GM21381 (cell line): ENCODE data around the gene CEP41.

Experiments
- ATAC-seq: cut with Tn5 transposase; IDR thresholded peaks from one replicate; pipeline ENCODE4 v1.9.1; 2021; ENCODE audit warnings: mild to moderate bottlenecking, moderate library complexity; ENCODE audit not compliant: unreplicated experiment

CEP41 gene

DNA sequence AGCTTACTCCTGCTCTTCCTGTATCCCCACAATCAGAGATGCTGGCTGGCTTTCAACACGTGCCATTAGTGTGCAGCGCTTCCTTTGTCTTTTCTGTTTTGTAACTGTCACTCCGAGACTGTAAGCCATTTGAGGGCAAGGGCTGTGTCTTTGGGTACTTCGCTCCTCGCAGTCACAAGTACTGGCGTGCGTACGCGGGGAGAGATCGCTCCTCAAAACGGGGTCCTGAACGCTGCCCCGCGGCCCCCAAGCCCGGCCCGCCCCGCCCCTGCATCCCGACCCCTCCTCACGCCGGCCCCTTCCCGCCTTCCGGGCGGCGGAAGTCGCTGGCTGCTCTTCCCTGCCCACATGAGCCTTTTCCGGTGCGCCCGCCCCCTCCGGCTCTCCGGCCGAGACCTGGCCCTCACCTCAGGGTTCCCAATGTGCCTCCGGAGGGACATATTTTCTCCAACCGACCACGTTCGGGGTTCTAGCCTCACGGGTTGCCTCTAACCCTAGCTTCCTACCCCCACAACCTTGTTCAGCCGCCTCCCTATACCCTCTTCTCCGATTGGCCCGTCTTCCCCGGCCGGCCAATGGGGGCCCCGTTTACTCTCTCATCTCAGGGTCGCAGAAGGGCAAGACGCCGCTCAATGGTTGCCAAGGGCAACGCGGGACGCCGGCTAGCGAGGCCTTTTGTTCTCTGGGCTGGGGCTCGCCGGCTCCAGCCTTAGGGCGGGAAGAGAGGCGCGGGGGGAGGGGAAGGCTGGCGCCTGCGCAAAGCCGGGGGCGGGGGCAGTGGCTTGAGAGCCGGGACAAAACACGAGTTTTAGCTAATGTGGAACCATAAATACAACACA is at the start of gene CEP41:
Gene CEP41, minus strand, starts transcription at position 490 of the 839 bp plus-strand sequence. Its CDS starts 50 bp downstream, at position 440.
- ATAC-seq, result peak; percentile 99

GRCh38 chr7:130490311-130490791 is 49.5 kb upstream of the CEP41 start:
- ATAC-seq, result no peak

- ATAC-seq, result no peak
Measured at GRCh38 chr7:130489140-130489983, 48.5 kb upstream of the CEP41 start.

DNA sequence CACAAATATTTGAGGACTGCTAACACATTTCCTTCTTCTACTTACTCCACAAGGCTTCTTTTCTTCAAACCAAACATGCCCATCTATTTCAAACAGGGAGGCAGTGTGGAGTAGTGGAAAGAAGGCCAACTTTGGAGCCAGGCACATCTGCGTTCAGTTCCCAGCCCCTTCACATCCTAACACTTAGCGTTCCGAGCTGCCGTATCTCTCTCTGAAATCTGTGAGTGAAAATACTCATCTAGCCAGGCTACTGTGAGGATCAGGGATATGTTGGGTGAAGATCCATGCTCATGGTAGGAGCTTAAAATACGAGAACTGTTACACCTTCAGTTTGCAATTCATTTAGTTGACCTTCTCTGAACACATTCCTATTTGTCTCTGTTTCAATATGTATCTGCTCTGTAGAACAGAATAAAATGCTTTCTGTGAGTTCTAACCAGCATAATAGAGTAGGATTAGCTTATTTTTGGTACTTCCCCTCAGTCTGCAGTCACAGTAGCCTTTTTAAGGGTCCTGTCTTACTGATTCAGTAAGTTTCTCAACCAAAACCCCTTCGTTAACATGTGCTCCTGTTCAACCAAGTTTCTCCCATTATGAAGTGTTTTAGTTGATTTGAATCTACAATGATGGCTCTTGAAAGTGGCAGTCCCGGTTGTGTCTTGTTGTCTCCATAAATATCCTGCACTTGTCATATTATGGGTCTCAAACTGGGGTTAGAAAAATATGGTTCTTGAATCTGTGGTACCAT is 47.8 kb upstream of the CEP41 start:
- ATAC-seq, result no peak

- ATAC-seq, result no peak
Measured at GRCh38 chr7:130486954-130487436, 46.2 kb upstream of the CEP41 start.

DNA sequence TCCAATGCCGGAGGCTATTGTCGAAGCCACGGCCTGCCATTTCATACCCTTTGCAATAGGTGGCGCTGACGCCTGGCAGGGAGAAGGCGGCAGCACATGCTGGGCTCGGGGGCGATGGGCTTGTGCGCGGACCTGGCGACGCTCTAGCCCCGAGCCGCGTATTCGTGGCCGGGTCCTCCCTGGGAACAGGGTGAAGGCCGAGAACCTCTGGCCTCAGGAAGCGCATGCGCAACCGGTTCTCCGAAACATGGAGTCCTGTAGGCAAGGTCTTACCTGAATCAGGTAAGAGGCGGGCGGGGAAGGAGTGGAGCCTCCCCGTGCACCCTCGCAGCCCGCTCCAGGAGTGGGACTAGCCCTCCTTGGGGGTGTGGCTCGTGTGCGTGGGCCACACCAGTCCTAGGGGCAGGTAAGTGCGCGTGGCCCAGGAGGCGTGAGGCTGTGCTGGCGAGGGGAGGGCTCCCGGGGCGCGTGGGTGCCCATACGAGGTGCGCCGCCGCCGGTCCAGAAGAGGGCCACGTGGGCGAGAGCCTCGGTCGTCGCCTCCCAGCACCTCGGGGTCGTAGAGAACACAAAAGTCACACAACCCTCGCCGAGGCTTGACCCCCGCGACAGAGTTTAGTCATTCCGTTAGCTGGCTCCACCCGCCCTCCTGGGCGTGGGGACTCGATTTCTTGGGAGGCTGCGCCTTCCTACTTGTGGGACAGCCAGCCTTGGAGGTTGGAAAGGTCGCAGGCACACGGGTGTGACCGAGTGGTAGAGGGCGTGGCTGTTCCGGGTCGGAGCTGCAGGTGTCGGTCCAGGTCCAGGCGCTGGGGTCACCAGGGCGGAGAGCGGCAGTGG is 45.5 kb upstream of the CEP41 start:
- ATAC-seq, result no peak

GRCh38 chr7:130485734-130486113 is 44.9 kb upstream of the CEP41 start:
- ATAC-seq, result no peak

DNA sequence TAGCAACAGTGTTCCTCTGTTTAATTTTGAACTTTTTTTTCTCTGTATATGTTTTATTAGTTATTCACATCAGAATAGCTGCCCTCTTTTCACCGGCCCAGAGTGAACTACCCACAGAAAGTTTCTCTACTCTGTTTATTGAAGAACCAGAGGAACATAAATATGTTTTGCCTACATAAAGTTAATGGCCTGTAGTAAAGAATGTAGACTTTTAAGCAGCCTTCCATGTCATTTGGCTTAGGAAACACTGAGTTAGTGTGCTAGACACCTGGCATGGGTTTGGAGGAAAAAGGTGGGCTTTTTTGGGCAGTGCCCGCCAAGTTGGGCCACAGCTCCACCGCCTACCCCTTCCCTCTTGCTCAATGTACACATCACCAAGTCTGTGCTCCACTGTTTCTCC is 42.2 kb upstream of the CEP41 start:
- no peak for ATAC-seq

- ATAC-seq, result no peak
Measured at GRCh38 chr7:130481898-130482297, 41.1 kb upstream of the CEP41 start.

DNA sequence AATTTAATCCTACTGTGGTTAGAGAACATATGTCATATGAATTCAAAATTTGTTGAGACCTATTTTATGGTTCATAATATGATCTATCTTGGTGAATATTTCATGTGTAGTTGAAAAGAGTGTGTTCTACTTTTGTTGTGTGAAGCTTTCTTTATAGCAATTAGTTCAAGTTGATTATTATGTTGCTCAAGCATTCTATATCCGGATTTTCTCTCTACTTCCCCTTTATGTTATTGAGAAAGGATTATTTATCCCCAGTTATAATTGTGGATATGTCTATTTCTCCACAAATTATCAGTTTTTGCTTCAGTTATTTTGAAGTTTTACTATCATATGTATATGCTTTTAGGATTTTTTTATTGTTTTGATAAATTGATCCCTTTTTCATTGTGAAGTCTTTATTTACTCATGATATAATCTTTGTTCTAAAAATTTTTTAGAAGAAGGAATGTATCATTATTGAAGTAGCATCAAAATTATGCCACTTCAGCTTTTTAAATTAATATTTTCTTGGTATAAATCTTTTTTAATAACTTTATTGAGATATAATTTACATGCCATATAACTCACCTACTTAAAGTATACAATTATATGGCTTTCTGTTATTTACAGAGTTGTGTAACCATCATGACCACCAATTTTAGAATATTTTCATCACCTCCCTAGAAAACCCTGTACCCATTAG is 39.0 kb upstream of the CEP41 start:
- no peak for ATAC-seq

- no peak for ATAC-seq
Measured at GRCh38 chr7:130478991-130479390, 38.2 kb upstream of the CEP41 start.

DNA sequence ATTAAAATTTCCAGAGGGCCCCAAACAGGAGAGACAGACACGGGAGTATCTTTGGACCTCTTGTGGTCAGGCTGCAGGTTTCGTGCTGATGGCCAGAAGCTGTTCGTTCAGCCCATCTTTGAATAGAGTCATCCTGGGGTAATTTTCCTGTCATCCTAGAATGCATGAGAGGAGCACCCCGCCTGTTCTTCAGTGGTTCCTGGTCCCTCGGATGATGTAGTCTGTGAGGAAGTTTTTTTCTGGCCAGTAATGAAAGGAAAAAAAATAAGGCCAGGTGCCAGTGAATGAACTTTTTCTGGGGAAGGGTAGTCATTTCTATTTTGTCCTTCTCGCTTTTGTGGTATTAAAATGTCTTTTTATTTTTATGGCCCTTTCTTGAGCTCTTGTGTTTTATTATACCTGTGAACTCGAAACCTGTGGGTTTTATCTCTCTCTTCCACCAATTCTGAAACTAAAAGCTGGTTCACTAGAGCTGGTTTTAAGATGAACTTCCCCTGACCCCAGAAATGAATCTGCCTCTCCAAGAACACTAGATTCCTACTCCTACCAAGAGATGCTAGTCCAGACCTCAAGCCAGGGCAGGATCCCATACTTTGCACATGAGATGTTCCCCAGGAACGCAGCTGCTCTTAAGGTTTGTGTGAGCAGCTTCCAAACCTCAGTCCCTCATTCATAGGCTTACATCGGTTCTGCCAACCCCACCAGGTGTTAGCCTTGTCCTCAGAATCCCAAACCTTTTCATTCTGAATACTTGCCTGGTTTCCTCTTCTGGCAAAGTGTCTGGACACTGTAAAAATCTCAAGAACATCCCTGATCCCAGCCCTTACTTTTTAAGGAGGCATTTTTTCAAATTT is 35.7 kb upstream of the CEP41 start:
- peak; percentile 86 for ATAC-seq

DNA sequence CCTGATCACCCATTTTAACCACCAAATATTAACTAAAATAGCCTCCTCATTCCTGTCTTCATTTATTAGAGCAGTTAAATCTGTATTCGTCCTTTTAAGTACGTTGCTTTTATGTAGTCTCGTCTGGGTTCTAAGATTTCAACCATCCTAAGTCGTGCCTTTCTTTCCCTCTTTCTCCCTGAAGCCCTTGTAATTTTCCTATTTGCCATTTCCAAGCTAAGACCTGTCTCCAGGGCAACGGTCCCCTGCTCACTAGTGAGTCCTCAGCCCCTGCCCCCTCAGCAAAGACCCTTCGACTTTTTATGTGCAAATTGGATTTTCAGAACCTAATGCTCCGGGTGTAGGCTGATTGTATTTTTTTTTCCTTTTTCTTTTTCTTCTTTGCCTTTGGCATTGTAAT is 35.0 kb upstream of the CEP41 start:
- ATAC-seq, result no peak

- no peak for ATAC-seq
Measured at GRCh38 chr7:130473876-130474275, 33.1 kb upstream of the CEP41 start.

DNA sequence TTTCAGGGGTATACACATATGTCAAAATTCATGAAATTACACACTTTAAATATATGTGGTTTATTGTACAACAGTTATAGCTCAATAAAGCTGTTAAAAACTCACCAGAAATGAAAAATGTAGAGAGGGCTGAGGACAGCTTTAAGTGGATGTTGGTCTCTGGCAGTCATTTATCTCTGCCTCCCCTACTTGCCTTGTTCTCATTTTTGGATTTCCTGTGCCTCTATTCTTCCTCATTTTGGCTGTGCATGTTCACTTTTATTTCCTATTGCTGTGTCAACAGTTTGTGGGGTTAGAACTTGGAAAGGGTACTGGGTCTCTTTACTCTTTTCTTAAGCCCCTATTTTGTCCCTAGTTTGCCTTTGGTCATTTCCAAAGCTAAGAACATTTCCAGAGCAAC is 32.5 kb upstream of the CEP41 start:
- ATAC-seq, result no peak

GRCh38 chr7:130471974-130472373 is 31.2 kb upstream of the CEP41 start:
- no peak for ATAC-seq

DNA sequence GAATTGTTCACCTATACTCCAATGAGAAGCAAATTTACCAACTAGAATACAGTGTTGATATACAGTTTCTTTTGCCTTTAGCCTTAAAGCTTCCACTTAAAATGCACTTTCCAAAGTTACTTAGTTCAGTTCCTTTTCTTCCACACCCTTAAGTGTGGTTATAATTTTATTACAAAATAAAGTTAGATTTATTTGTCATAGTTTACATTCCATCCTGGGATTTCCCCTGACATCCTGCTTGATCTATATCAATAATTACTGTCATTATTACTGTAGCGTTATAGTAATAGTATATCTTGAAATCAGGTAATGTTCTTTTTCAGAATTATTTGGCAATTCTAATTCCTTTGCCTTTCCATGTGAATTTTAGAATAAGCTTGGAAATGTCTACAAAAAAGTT is 27.8 kb upstream of the CEP41 start:
- ATAC-seq, result no peak

DNA sequence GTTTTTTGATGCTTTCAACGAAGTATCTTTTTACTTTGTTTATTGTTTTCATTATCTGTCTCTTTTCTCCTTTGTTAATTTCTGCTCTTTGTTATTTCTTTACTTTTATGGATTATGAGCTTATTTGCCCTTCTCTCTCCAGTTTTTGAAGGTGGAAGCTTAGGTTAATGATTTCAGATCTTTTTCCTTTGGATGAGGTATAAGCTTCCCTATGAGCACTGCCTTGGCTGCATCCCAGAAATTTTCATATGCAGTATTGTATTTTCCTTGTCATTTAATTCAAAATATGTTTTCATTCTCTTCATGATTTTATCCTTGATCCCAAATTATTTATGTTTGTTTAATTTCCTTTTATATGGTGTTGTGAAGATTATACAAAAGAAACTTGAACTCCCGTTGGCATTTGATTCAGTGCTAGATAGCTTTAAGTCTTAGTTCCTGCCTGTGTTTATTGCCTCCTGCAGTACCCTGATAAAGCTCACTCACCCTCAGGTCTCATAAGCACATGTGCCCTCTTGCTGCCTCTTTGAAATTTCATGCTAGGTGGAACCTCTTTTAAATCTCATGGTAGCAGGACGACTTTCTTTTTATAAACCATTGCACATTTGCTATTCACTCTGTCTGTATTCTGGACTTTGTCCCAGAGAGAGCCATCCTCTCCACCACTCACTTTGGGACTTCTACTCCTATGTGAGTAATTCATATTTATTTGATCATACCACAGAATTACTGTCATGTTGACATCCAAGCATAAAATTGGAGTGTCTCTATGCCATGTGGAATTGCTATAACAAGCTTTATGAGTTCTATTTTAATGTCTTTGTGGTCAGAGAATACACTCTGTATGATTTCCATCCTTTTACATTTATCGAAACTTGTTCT is 23.0 kb upstream of the CEP41 start:
- ATAC-seq, result no peak
